ENCODE data around the gene CPT1B.

Gene CPT1B

GRCh38 chr22:50582493-50583293, 4.5 kb upstream of the CPT1B start, which contains the start of gene CHKB:
Gene CHKB (minus strand): TSS chr22:50582849. CDS start chr22:50582781, 68 bp downstream.
- H3K27me3 ChIP-seq (replicated peaks; ENCODE audit: control insufficient read depth, insufficient read depth, low read length) = no peaks in the 10 kb centered on the region
- peak; percentile 97 for DNase-seq (ENCODE audit: extremely low read depth, insufficient read length)
- peak within 1 kb of the TSS; percentile 85 for H3K4me3 ChIP-seq (replicated peaks; ENCODE audit: low read depth, low read length)
- H3K36me3 ChIP-seq (ENCODE audit: control insufficient read depth, insufficient read depth, low read length) = peaks cover 13% of the 10 kb centered on the region
- no peak for TF ChIP-seq CTCF (IDR thresholded peaks at IDR 0.05; ENCODE audit: insufficient read depth, low read length, poor library complexity, severe bottlenecking)

- Histone ChIP-seq H3K36me3 (ENCODE audit: control insufficient read depth, insufficient read depth, low read length) (peaks cover 16% of the 10 kb centered on the region), H3K27me3 (replicated peaks; ENCODE audit: control insufficient read depth, insufficient read depth, low read length) (no peaks in the 10 kb centered on the region), H3K4me3 (replicated peaks; ENCODE audit: low read depth, low read length) (peak overlapping the region; percentile 85)
- no peak for DNase-seq (ENCODE audit: extremely low read depth, insufficient read length)
- TF ChIP-seq CTCF (IDR thresholded peaks at IDR 0.05; ENCODE audit: insufficient read depth, low read length, poor library complexity, severe bottlenecking) = no peak
Measured at GRCh38 chr22:50581950-50582492, 3.8 kb upstream of the CPT1B start.

GRCh38 chr22:50581031-50581949, 3.1 kb upstream of the CPT1B start:
- DNase-seq (ENCODE audit: extremely low read depth, insufficient read length) = no peak
- no peak for TF ChIP-seq CTCF (IDR thresholded peaks at IDR 0.05; ENCODE audit: insufficient read depth, low read length, poor library complexity, severe bottlenecking)
- H3K36me3 ChIP-seq (ENCODE audit: control insufficient read depth, insufficient read depth, low read length) = peaks cover 18% of the 10 kb centered on the region
- no peaks in the 10 kb centered on the region for H3K27me3 ChIP-seq (replicated peaks; ENCODE audit: control insufficient read depth, insufficient read depth, low read length)
- H3K4me3 ChIP-seq (replicated peaks; ENCODE audit: low read depth, low read length) = peak overlapping the region; percentile 85

- Histone ChIP-seq H3K36me3 (ENCODE audit: control insufficient read depth, insufficient read depth, low read length) (peaks cover 26% of the 10 kb centered on the region), H3K27me3 (replicated peaks; ENCODE audit: control insufficient read depth, insufficient read depth, low read length) (no peaks in the 10 kb centered on the region), H3K4me3 (replicated peaks; ENCODE audit: low read depth, low read length) (no peak overlapping the region)
- TF ChIP-seq CTCF (IDR thresholded peaks at IDR 0.05; ENCODE audit: insufficient read depth, low read length, poor library complexity, severe bottlenecking) = no peak
- no peak for DNase-seq (ENCODE audit: extremely low read depth, insufficient read length)
Measured at GRCh38 chr22:50579752-50580151, 1.5 kb upstream of the CPT1B start.

GRCh38 chr22:50578776-50579310, 616 bp upstream of the CPT1B start:
- H3K36me3 ChIP-seq (ENCODE audit: control insufficient read depth, insufficient read depth, low read length) = peaks cover 34% of the 10 kb centered on the region
- no peaks in the 10 kb centered on the region for H3K27me3 ChIP-seq (replicated peaks; ENCODE audit: control insufficient read depth, insufficient read depth, low read length)
- H3K4me3 ChIP-seq (replicated peaks; ENCODE audit: low read depth, low read length) = no peak overlapping the region
- TF ChIP-seq CTCF (IDR thresholded peaks at IDR 0.05; ENCODE audit: insufficient read depth, low read length, poor library complexity, severe bottlenecking) = no peak
- DNase-seq (ENCODE audit: extremely low read depth, insufficient read length) = no peak
